Measurements from ENCODE around the gene PPP2R5E. TPM values are rescaled to one million over a fixed set of nuclear protein-coding genes. Genes with fewer than 3 reads are reported as not detected.

PPP2R5E gene
- total and polyA plus RNA-seq, 9 of the 15 experiments (the other 6 are each of a cell fraction or from before 2014, with no cell fraction given): 4.2 to 30.3 (median 11.0) TPM

- Histone ChIP-seq H3K4me3 (no peak overlapping the region), H3K36me3 (ENCODE audit: control insufficient read depth, insufficient read depth, low read length) (no peaks in the 10 kb centered on the region), H3K27me3 (ENCODE audit: control insufficient read depth in 2 of 2, insufficient read depth in 2 of 2, low read length in 2 of 2) (no peaks in the 10 kb centered on the region), H3K79me2 (ENCODE audit: control insufficient read depth, insufficient read depth, low read length) (peaks cover 34% of the 10 kb centered on the region), H3K9ac (ENCODE audit: insufficient read depth in 1 of 2, low read depth in 2 of 2, low read length in 2 of 2) (no peak overlapping the region), H3K9me3 (replicated peaks; ENCODE audit: control insufficient read depth, insufficient read depth, low read depth, low read length) (no peaks in the 10 kb centered on the region), H3K27ac (ENCODE audit: extremely low read depth, low read depth, low read length) (no peak overlapping the region), H2AFZ (ENCODE audit: low read depth, low read length) (no peak overlapping the region), H4K20me1 (replicated peaks; ENCODE audit: control insufficient read depth, insufficient read depth, low read length) (peaks cover 6% of the 10 kb centered on the region), H3K9me1 (ENCODE audit: control insufficient read depth, insufficient read depth, low read length) (no peaks in the 10 kb centered on the region), H3K4me2 (ENCODE audit: insufficient read depth, low read length) (no peak overlapping the region), H3K4me1 (replicated peaks in 1 of 2; ENCODE audit: control insufficient read depth in 2 of 2, insufficient read depth in 2 of 2, low read length in 2 of 2) (peaks cover 0 to 12% of the 10 kb centered on the region in 2 experiments; a peak in 4 of 5 replicates)
- peak; percentile 19 for FAIRE-seq
- peak; percentile 14 to 32 (median 14) for DNase-seq (ENCODE audit: extremely low read depth in 1 of 4, low spot score in 3 of 4)
- intact Hi-C loops (cut with micrococcal nuclease): loop anchor here (5.0 kb wide), 1 partner anchor 104 kb away; the partner anchor contains the start of gene PPP2R5E
- WGBS (ENCODE audit: insufficient coverage, low coverage, missing lambda C conversion rate): 0% methylated on average over 1 of the region's 1 CpG
- ChIA-PET CTCF (ENCODE audit: low intra/inter-chr PET ratio) (no interaction called here), POLR2A (no interaction called here)
- BruUV-seq (replicated peaks): no TSS peak
- in situ Hi-C loops (cut with MboI): no loop called here
- TF ChIP-seq REST (IDR thresholded peaks at IDR 0.05; ENCODE audit: borderline replicate concordance): peak; percentile 7; the same call in 1 of the 2 replicates
- no peak for TF ChIP-seq REST (CRISPR knock-in tag; IDR thresholded peaks at IDR 0.05; ENCODE audit: low read depth)
- no peak for TF ChIP-seq POLR2G (IDR thresholded peaks at IDR 0.05; ENCODE audit: low read depth, low read length)
- TF ChIP-seq CHD2 (IDR thresholded peaks at IDR 0.05; ENCODE audit: low read depth, low read length): no peak
- peak in 2 of 3 experiments; percentile 37 to 47; a peak in 4 of 6 replicates for TF ChIP-seq CTCF (IDR thresholded peaks at IDR 0.05 in 2 of 3, conservative IDR thresholded peaks at IDR 0.05 in 1 of 3; ENCODE audit: insufficient read depth in 2 of 3, low read depth in 1 of 3, low read length in 3 of 3)
- peak; percentile 6 to 33; a peak in 1 of 4 replicates for TF ChIP-seq RAD21 (CRISPR knock-in tag; conservative IDR thresholded peaks at IDR 0.05 in 1 of 2, IDR thresholded peaks at IDR 0.05 in 1 of 2)
- ATAC-seq: peak; percentile 86
These were observed 105.0 kb downstream of the PPP2R5E start for GRCh38 chr14:63438065-63438757.
